Neural cell (in vitro differentiated cells): ENCODE data around the gene UPF1. TPM values are rescaled to one million over a fixed set of nuclear protein-coding genes. Genes with fewer than 3 reads are reported as not detected.

Experiments used
- H2AFZ ChIP-seq: fragments of 200-600, 300-800 bp; sonication (generic), shearing (Covaris generic); 2 replicates; pipeline ENCODE4 v1.6.0; 2014; ENCODE audit warnings: low read depth, mild to moderate bottlenecking, antibody characterized with exemption, low read length, moderate library complexity
- H3F3A ChIP-seq: fragments of 200-600 bp; shearing (Covaris generic); 2 replicates; pipeline ENCODE4 v1.6.1; 2016; ENCODE audit warnings: mild to moderate bottlenecking, moderate library complexity, mixed read lengths, antibody characterized with exemption, low read length; ENCODE audit not compliant: insufficient read depth, poor library complexity, severe bottlenecking
- H3K27ac ChIP-seq: fragments of 200-600, 300-800 bp; sonication (generic), shearing (Covaris generic); 2 replicates; pipeline ENCODE4 v1.5.1; 2014; ENCODE audit warnings: mild to moderate bottlenecking, low read length, moderate library complexity
- H3K27me3 ChIP-seq: fragments of 300-800, 200-600 bp; sonication (generic), shearing (Covaris generic); 2 replicates; pipeline ENCODE4 v1.6.0; 2014; ENCODE audit warnings: mild to moderate bottlenecking, low read depth, low read length, moderate library complexity; ENCODE audit not compliant: insufficient read depth
- H3K36me3 ChIP-seq: fragments of 300-800, 200-600 bp; sonication (generic), shearing (Covaris generic); 2 replicates; pipeline ENCODE4 v1.5.1; 2014; ENCODE audit warnings: mild to moderate bottlenecking, antibody characterized with exemption, low read length, moderate library complexity; ENCODE audit not compliant: insufficient read depth
- H3K4me2 ChIP-seq: fragments of 300-800, 200-600 bp; sonication (generic), shearing (Covaris generic); 2 replicates; pipeline ENCODE4 v1.6.0; 2014; ENCODE audit warnings: mild to moderate bottlenecking, low read length
- H3K4me3 ChIP-seq: fragments of 300-800, 200-600 bp; sonication (generic), shearing (Covaris generic); 2 replicates; pipeline ENCODE4 v1.5.1; 2014; ENCODE audit warnings: mild to moderate bottlenecking, low read length, moderate library complexity
- H3K79me2 ChIP-seq: fragments of 200-600 bp; shearing (Covaris generic); replicated peaks from 2 replicates; pipeline ENCODE4 v1.6.0; 2014; ENCODE audit warnings: mild to moderate bottlenecking, low read length, moderate library complexity; ENCODE audit not compliant: insufficient read depth
- H3K9ac ChIP-seq: fragments of 300-800, 200-600 bp; sonication (generic), shearing (Covaris generic); 2 replicates; pipeline ENCODE4 v1.6.1; 2016; ENCODE audit warnings: mild to moderate bottlenecking, low read length, mixed read lengths
- H3K9me2 ChIP-seq: fragments of 200-600 bp; shearing (Covaris generic); 2 replicates; pipeline ENCODE4 v1.6.1; 2016; ENCODE audit warnings: mild to moderate bottlenecking, low read length, mixed read lengths; ENCODE audit not compliant: insufficient read depth
- H3K9me3 ChIP-seq: fragments of 200-600, 300-800 bp; sonication (generic), shearing (Covaris generic); 2 replicates; pipeline ENCODE4 v1.6.1; 2016; ENCODE audit warnings: mild to moderate bottlenecking, mixed run types, low read length, moderate library complexity, mixed read lengths
- H4K20me1 ChIP-seq: fragments of 200-600 bp; shearing (Covaris generic); 2 replicates; pipeline ENCODE4 v1.6.1; 2016; ENCODE audit warnings: mild to moderate bottlenecking, mixed run types; ENCODE audit not compliant: insufficient read depth
- EP300 ChIP-seq: fragments of 450-650 bp; conservative IDR thresholded peaks from 2 replicates; pipeline ENCODE4 v1.6.1; 2014; ENCODE audit warnings: antibody characterized with exemption, mild to moderate bottlenecking, moderate library complexity; ENCODE audit not compliant: poor library complexity, severe bottlenecking
- EZH2 ChIP-seq: fragments of 200-600, 300-800 bp; shearing (Covaris generic), sonication (generic); IDR thresholded peaks from 2 replicates; pipeline ENCODE4 v1.6.1; 2014; ENCODE audit warnings: antibody characterized with exemption, low read length, borderline replicate concordance, mild to moderate bottlenecking; ENCODE audit not compliant: insufficient read depth, poor library complexity, severe bottlenecking
- MXI1 ChIP-seq: fragments of 450-650 bp; conservative IDR thresholded peaks from 2 replicates; pipeline ENCODE4 v1.6.1; 2014; ENCODE audit warnings: antibody characterized with exemption, mild to moderate bottlenecking; ENCODE audit not compliant: poor library complexity, severe bottlenecking
- POLR2AphosphoS5 ChIP-seq: IDR thresholded peaks from 2 replicates; pipeline ENCODE4 v1.6.1; 2012
- RAD21 ChIP-seq: fragments of 450-650 bp; conservative IDR thresholded peaks from 2 replicates; pipeline ENCODE4 v1.6.1; 2014; ENCODE audit warnings: antibody characterized with exemption, mild to moderate bottlenecking, moderate library complexity
- REST ChIP-seq: IDR thresholded peaks from 2 replicates; pipeline ENCODE4 v1.6.1; 2012; ENCODE audit warnings: borderline replicate concordance
- SMC3 ChIP-seq: fragments of 450-650 bp; conservative IDR thresholded peaks from 2 replicates; pipeline ENCODE4 v1.6.1; 2014; ENCODE audit warnings: antibody characterized with exemption, mild to moderate bottlenecking, moderate library complexity; ENCODE audit not compliant: poor library complexity
- TAF1 ChIP-seq: IDR thresholded peaks from 2 replicates; pipeline ENCODE4 v1.6.1; 2012; ENCODE audit warnings: low read depth
- polyA plus RNA-seq: library from polyadenylated mRNA; depleted of rRNA; stranded (reverse); fragments of >200 nt; gene quantifications from 2 replicates; pipeline ENCODE4 v1.2.3, GENCODE V29; 2014
- TF ChIP-seq, protein P1 (sequence below): fragments of 450-650 bp; IDR thresholded peaks from 2 replicates; pipeline ENCODE4 v1.5.1; 2014; ENCODE audit warnings: antibody characterized with exemption, mild to moderate bottlenecking, moderate library complexity; ENCODE audit not compliant: poor library complexity, severe bottlenecking

The UPF1 gene
- polyA plus RNA-seq, 1 donor from 2014 or later = 39.3 TPM

DNA sequence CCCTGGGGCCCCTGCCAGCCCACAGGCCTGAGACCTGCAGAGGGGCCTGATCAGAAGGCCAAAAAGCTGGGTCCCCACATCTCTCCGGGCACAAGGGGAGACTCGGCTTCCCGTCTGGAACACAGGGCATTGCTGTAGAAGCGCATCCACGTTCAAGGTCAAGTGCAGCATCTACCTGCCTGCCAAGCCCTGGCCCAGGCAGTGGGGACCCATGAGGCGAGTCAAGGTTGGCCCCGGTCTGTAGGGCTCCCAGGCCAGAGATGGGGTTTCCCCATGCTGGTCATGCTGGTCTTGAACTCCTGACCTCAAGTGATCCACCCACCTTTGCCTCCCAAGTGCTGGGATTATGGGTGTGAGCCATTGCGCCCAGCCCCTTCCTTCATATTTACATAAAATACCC, 27.1 kb upstream of the UPF1 start:
- Histone ChIP-seq H3K9me2 (no peaks in the 10 kb centered on the region), H3K27me3 (peaks cover 8% of the 10 kb centered on the region), H3K79me2 (no peaks in the 10 kb centered on the region), H2AFZ (no peak overlapping the region), H3K9me3 (no peaks in the 10 kb centered on the region), H3F3A (no peaks in the 10 kb centered on the region), H4K20me1 (no peaks in the 10 kb centered on the region), H3K4me2 (no peak overlapping the region), H3K4me3 (no peak overlapping the region), H3K27ac (no peak overlapping the region), H3K36me3 (no peaks in the 10 kb centered on the region), H3K9ac (no peak overlapping the region)
- TF ChIP-seq REST = no peak
- TF ChIP-seq MXI1 = no peak
- no peak for TF ChIP-seq TAF1
- TF ChIP-seq RAD21 = no peak

DNA sequence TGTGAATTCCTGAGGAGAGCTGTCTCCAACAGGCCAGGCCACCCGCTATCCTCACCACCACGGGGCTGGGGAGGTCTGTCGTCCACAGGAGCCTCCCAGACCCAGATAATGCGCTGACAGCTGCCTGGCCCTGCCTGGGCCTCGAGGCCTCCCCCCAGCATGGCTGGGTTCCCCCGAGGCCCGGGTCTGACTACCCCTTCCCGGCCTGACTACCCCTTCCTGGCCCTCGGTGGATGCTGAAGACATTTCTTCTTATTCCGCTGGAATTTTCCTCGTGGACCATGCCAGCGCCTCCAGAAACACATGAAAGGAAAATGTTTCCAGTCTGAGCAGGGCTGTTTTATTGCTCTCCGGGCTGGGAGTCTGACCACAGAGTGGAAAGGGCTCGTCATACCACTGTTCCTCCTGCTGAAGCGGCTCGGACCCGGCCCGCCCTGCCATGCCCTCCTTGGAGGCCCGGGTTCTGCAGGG, 23.9 kb upstream of the UPF1 start:
- Histone ChIP-seq H3F3A (no peaks in the 10 kb centered on the region), H2AFZ (no peak overlapping the region), H3K79me2 (no peaks in the 10 kb centered on the region), H3K9me2 (no peaks in the 10 kb centered on the region), H3K9me3 (no peaks in the 10 kb centered on the region), H3K27ac (no peak overlapping the region), H4K20me1 (no peaks in the 10 kb centered on the region), H3K36me3 (no peaks in the 10 kb centered on the region), H3K4me3 (no peak overlapping the region), H3K9ac (no peak overlapping the region), H3K27me3 (no peaks in the 10 kb centered on the region), H3K4me2 (no peak overlapping the region)
- TF ChIP-seq MXI1 (no peak), TAF1 (no peak), POLR2AphosphoS5 (no peak), EP300 (no peak), SMC3 (no peak), REST (no peak), RAD21 (no peak), EZH2 (no peak)
- TF ChIP-seq, protein P1, sequence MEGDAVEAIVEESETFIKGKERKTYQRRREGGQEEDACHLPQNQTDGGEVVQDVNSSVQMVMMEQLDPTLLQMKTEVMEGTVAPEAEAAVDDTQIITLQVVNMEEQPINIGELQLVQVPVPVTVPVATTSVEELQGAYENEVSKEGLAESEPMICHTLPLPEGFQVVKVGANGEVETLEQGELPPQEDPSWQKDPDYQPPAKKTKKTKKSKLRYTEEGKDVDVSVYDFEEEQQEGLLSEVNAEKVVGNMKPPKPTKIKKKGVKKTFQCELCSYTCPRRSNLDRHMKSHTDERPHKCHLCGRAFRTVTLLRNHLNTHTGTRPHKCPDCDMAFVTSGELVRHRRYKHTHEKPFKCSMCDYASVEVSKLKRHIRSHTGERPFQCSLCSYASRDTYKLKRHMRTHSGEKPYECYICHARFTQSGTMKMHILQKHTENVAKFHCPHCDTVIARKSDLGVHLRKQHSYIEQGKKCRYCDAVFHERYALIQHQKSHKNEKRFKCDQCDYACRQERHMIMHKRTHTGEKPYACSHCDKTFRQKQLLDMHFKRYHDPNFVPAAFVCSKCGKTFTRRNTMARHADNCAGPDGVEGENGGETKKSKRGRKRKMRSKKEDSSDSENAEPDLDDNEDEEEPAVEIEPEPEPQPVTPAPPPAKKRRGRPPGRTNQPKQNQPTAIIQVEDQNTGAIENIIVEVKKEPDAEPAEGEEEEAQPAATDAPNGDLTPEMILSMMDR = no peak
